Activated naive CD4-positive, alpha-beta T cell treated with anti-CD3 and anti-CD28 coated beads, Interleukin-2, amount 50 U/mL, for 16 hours (primary cell): ENCODE results near the gene MPO.

ENCODE experiments used
- DNase-seq: peaks from one replicate; pipeline ENCODE4 v3.0.0-alpha.2; 2020

Gene MPO

GRCh38 chr17:58278661-58279015 lies 2.1 kb downstream of the MPO start:
- DNase-seq: no peak

GRCh38 chr17:58277802-58278595 lies 2.7 kb downstream of the MPO start:
- DNase-seq: no peak

GRCh38 chr17:58277107-58277801 lies 3.5 kb downstream of the MPO start:
- DNase-seq: no peak

GRCh38 chr17:58276423-58276822 lies 4.3 kb downstream of the MPO start:
- no peak for DNase-seq

DNA sequence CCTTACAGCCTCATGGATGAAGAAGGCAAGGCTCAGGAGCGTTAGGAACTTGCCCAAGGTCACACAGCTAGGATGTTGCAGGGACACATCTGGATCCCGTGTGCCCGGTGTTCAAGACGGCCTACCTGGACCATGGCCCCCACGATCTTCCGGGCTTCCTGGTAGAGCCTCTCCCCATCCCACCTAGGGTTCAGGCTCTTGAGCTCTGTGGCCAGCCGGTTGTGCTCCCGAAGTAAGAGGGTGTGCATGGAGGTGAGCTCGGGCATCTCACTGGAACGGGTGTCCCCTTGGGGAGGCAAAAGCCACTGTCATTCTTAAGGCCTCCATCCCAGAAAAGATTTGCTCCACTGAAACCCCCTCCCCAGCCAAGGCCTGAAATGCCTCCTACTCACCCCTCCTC lies 5.3 kb downstream of the MPO start:
- DNase-seq: no peak

GRCh38 chr17:58273453-58274104 lies 7.2 kb downstream of the MPO start:
- DNase-seq: no peak

- no peak for DNase-seq
These were observed 8.1 kb downstream of the MPO start for GRCh38 chr17:58272367-58273280.

DNA sequence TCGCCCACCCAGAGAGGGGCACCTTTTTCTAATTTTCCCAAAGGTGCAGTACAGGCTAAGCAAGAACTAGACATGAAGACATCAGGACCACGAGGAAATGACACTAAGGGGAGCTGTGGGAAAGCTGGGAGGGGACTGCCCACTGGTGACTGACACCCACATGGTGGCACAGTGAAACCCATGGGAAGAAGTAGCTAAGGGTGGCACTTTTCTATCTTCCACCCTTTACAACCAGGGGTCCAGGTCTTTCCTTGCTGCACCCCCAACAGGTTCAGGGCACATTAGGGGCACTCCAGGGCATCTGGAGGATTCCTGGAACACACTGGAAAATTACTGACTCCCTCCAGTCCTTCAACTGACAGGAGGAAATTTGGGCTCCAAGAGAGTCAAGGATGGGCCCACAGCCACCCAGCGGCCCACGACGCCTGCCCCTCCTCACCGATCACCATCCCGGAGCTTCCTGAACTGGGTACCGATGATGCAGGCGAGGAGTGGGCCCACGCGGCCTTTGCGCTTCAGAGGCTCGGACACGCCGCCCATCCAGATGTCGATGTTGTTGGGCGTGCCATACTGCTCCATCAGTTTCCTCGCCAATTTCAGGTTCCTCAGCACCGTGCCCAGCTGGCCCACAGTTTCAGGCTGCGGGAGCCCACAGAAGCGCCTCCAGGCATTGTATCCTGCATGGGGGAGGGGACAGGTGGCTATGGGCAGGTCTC lies 9.4 kb downstream of the MPO start:
- DNase-seq: no peak

DNA sequence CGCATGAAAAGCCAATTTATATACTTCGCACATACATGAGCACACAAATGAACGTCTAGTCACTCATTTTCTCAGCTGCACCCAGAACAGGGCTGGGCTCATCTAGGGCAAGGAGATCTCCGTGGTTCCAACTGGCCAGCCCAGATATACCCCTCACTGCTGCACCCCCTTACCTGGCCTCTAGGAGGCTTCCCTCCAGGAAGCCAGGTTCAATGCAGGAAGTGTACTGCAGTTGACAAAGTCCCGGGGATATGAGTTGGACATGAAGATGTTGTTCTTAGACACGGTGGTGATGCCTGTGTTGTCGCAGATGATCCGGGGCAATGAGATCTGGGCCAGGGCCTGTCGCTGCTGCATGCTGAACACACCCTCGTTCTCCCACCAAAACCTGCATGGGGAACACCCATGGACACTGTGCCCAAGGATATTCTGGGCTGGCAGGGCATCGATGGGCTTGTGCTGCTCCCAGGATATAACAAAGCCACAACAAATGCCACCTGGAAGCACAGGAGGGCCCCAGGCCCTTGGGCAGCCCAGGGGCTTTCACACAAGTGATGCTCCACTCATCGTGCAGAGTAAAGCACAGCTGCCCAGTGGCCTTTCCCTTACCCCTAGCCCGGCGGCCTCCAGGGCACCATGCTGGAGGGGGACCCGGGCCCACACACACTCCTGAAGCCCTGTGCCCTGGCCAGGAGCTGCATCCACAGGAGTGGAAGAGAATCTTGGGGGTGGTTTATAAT lies 10.1 kb downstream of the MPO start:
- no peak for DNase-seq

DNA sequence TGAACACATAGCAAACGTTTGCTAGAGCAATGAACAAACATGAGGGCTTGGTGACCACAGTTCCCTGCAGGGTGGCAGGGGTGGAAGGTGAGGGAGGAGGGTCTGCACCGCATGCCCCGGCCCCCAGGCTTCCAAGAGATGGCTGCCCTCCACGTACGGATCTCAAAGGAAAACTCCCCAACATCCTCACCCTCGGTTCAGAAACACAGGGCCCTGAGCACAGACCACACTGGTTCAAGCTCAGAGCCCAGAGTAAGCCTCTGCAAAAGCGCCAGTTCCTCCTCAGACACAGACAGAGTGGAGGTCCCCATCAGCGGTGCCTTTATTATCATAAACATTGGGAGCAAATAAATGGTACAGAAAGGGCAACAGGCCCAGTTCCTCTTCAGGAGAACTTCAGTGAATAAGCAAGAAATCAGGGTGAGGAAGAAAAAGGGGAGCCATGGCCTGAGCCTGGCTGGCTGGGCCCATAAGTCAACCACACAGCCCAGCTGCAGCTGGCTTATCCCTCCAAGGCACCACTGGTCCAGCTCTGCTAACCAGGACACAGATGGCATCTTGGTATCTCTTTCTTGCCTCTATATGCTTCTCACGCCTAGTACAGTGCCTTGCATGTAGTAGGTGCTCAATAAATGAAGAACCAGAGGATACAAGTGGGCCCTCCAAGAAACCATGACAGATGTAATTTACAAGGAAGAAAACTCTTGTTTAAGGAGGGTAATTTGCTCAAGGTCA lies 11.0 kb downstream of the MPO start:
- DNase-seq: no peak

DNA sequence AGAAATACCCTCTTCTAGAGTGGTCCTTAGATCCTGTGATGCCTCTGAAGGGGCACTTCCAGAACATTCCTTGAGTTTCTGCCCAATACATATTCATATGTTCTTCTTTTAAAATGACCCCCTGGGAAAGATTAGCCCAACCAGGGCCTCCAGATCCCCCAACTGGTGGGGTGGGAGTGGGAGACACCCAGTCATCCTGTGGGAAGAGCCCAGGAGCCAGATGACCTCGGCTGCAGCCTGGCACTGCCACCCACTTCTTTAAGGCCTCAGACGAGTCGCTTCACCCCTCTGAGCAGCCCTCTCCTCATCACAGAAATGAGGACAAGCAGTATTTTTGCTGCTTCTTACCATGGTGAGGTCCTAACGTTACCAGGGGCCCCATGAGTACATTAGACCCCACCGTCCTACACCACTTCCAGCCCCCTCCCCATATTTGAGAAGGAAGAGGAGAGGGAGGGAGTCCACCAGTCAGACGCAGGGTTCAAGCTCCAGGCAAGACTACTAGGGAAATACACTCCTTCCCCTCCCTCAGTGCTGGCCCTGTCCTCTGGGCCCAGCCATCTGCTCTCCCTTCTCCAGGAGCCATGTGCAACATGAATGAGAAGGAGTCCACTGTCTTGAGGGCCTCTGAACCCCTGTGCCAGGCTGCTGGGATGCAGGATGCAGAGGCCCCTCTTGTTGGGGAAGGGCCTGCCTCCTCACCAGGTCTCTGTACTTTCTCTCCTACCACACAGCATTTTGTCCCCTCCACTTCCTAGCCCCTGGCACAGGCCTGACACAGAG lies 11.8 kb downstream of the MPO start:
- DNase-seq: no peak

DNA sequence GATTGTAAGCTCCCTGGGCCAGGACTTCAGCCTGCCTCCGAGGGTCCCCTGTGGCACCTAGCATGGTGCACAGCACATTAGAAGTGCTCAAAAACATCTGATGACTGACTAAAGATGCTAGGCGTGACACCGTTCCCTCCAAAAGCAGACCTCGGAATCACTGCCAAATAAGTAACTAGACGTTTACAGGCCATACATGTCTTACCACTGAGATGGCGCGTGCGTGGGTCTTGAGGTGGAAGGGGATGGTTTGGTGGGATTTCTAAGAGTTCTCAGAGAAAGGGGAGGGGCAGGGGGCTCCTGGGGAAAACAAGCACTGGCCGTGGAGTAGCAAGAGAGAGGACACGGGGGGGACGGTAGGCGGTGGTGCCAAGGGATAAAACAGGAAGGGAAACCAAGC lies 12.4 kb downstream of the MPO start:
- no peak for DNase-seq

DNA sequence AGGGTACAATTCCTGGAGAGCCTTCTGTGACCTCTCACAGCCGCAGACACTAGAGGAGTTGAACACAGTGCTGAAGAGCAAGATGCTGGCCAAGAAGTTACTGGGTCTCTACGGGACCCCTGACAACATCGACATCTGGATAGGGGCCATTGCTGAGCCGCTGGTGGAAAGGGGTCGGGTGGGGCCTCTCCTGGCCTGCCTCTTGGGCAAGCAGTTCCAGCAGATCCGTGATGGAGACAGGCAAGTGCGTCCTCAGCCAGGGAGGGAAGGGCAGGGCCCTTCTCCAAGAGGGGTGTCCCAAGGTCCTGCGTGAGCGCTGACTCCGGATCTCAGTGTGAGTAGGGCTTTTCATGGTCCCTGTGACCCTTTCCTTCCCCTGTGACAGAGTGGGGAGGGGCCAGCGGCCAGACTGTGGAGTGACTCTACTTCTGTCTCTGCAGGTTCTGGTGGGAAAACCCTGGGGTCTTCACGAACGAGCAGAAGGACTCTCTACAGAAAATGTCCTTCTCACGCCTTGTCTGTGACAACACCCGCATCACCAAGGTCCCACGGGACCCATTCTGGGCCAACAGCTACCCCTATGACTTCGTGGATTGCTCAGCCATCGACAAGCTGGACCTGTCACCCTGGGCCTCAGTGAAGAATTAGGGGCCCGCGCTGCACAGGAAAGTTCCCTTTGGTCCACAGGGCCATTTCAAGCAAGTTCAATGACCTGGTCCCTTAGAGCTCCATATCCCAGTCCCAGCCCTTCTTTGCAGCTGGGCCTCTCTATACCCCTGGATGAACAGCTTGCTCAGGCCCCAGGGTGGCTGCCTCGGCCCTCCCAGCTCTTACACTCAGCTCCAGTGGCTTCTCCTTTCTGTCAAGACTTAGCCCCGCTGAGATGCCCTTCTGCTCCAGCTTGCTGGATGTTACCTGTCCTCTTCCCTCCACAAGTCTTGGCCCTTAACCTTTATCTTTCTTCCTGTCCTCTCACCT lies 13.1 kb downstream of the MPO start:
- no peak for DNase-seq

DNA sequence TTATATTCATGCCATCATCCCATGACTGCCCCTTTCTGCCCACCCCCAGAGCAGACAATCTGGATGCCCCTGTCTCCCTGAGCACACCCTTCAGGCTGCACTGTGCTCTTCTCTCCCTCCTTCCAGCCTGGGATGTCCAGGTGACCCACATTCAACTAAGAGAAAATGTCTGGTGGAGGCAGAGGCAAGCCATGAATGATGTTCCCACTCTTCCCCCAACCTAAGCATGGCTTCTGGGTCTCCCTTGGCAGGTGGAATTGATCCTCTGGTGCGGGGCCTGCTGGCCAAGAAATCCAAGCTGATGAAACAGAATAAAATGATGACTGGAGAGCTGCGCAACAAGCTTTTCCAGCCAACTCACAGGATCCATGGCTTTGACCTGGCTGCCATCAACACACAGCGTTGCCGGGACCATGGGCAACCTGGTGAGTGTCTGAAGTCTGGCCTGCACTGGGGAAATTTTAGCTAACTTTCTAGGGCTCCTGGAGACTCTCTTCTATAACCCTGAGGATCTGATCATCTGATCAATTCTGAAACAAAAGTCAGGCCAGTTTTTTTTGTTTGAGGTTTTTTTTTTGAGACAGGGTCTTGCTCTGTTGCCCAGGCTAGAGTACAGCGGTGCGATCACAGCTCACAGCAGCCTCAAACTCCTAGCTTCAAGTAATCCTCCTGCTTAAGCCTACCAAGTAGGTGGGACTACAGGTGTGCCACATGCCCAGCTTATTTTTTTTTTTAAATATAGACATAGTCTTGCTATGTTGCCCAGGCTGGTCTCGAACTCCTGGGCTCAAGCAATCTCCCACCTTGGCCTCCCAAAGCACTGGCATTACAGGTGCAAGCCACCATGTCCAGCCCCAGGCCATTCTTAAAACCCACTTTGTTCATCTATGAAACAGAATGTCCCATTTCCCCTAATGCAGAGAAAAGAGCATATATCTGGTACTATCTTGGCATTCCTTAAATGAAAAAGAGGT lies 14.5 kb downstream of the MPO start:
- no peak for DNase-seq

GRCh38 chr17:58265271-58265670 lies 15.5 kb downstream of the MPO start:
- no peak for DNase-seq

DNA sequence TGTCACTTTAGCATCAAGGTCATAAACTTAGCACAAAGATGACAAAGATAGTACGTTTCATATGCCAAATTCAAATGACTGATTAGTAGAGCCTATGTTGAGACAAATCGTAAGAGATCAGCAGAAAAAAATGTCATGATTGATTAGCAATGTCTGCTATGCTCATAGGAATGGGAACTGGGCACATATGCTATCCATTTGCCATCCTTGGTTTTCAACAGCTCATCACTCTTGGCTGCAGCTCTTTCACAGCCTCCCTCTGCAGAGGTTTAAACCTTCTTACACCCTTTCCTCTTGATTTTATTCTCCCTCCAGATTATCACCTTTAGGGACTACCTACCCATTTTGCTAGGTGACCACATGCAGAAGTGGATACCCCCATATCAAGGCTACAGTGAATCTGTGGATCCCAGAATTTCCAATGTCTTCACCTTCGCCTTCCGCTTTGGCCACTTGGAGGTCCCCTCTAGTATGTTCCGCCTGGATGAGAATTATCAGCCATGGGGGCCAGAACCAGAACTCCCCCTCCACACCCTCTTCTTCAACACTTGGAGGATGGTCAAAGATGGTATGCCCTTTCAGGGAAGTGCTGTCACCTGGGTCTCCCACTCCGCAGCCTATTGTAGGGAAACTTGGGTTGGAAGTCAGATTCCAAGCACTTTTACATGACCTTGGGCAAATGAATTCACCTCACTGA lies 16.2 kb downstream of the MPO start:
- no peak for DNase-seq

DNA sequence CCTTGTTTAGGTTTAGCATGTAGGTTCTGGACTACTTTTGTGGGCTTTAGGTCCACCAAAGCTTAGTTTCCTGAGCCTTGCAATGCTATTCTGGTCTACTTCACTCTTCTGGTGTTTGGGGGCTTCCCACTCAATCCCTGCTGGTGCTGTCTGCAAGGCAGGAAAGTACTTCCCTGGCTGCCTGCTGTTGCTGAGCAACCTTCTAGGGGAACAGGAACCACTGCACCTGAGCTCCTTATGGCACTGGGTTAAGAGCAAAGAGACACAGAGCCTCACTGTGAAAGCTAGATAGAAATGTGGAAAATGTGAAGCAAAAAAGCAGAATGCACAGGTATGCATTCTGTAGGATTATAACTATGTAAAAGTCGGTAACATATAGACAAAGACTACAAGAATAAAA lies 17.0 kb downstream of the MPO start:
- no peak for DNase-seq
